Measurements from ENCODE around the gene ZFP36L1.

The ZFP36L1 gene

GRCh38 chr14:68806526-68807147, 13.8 kb upstream of the ZFP36L1 start:
- Histone ChIP-seq H3K36me3 (replicated peaks) (no peaks in the 10 kb centered on the region), H3K27me3 (replicated peaks) (no peaks in the 10 kb centered on the region), H3K27ac (peak overlapping the region; percentile 39), H3K4me3 (ENCODE audit: low read depth, low read length) (no peak overlapping the region)
- no peak for DNase-seq
- in situ Hi-C loops (cut with HindIII; ENCODE audit: low pct_ligation_motif_present, low sequenced_read_pairs): loop anchor here (25.0 kb wide), 1 partner anchor 869 kb away; no protein-coding TSS in a partner anchor
- TF ChIP-seq, protein P1, sequence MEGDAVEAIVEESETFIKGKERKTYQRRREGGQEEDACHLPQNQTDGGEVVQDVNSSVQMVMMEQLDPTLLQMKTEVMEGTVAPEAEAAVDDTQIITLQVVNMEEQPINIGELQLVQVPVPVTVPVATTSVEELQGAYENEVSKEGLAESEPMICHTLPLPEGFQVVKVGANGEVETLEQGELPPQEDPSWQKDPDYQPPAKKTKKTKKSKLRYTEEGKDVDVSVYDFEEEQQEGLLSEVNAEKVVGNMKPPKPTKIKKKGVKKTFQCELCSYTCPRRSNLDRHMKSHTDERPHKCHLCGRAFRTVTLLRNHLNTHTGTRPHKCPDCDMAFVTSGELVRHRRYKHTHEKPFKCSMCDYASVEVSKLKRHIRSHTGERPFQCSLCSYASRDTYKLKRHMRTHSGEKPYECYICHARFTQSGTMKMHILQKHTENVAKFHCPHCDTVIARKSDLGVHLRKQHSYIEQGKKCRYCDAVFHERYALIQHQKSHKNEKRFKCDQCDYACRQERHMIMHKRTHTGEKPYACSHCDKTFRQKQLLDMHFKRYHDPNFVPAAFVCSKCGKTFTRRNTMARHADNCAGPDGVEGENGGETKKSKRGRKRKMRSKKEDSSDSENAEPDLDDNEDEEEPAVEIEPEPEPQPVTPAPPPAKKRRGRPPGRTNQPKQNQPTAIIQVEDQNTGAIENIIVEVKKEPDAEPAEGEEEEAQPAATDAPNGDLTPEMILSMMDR (IDR thresholded peaks at IDR 0.05; ENCODE audit: low read depth, low read length, missing control alignments): no peak

- no peak overlapping the region for H3K4me3 ChIP-seq (ENCODE audit: low read depth, low read length)
- DNase-seq: no peak
- in situ Hi-C loops (cut with HindIII; ENCODE audit: low pct_ligation_motif_present, low sequenced_read_pairs): loop anchor here (25.0 kb wide), 1 partner anchor 868 kb away; no protein-coding TSS in a partner anchor
- no peaks in the 10 kb centered on the region for H3K36me3 ChIP-seq (replicated peaks)
- TF ChIP-seq, protein P1 (IDR thresholded peaks at IDR 0.05; ENCODE audit: low read depth, low read length, missing control alignments): no peak
- no peaks in the 10 kb centered on the region for H3K27me3 ChIP-seq (replicated peaks)
- H3K27ac ChIP-seq: no peak overlapping the region
Observed at GRCh38 chr14:68805414-68805813, 12.5 kb upstream of the ZFP36L1 start.

DNA sequence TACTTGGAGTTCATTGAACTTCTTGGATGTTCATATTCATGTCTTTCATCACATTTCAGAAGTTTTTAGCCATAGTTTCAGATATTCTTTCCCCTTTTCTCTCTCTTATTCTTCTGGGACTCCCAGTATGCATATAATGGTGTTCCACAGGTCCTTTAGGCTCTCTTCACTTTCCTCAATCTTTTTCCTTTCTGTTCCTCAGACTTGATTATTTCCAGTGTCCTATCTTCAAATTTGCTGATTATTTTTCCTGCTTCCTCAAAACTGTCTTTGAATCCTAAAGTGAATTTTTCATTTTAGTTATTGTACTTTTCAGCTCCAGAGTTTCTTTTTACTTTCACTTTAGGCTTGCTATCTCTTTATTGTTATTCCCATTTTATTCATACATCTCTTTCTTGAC, 8.8 kb upstream of the ZFP36L1 start:
- no peak for DNase-seq
- Histone ChIP-seq H3K36me3 (replicated peaks) (no peaks in the 10 kb centered on the region), H3K27me3 (replicated peaks) (no peaks in the 10 kb centered on the region), H3K4me3 (ENCODE audit: low read depth, low read length) (no peak overlapping the region), H3K27ac (no peak overlapping the region)
- in situ Hi-C loops (cut with HindIII; ENCODE audit: low pct_ligation_motif_present, low sequenced_read_pairs): loop anchor here (25.0 kb wide), 1 partner anchor 864 kb away; no protein-coding TSS in a partner anchor
- TF ChIP-seq, protein P1 (IDR thresholded peaks at IDR 0.05; ENCODE audit: low read depth, low read length, missing control alignments): no peak

- H3K27me3 ChIP-seq (replicated peaks): no peaks in the 10 kb centered on the region
- TF ChIP-seq, protein P1 (IDR thresholded peaks at IDR 0.05; ENCODE audit: low read depth, low read length, missing control alignments): no peak
- H3K27ac ChIP-seq: no peak overlapping the region
- DNase-seq: no peak
- no peaks in the 10 kb centered on the region for H3K36me3 ChIP-seq (replicated peaks)
- H3K4me3 ChIP-seq (ENCODE audit: low read depth, low read length): no peak overlapping the region
- in situ Hi-C loops (cut with HindIII; ENCODE audit: low pct_ligation_motif_present, low sequenced_read_pairs): loop anchor here (25.0 kb wide), 1 partner anchor 864 kb away; no protein-coding TSS in a partner anchor
Observed at GRCh38 chr14:68800953-68801352, 8.1 kb upstream of the ZFP36L1 start.

DNA sequence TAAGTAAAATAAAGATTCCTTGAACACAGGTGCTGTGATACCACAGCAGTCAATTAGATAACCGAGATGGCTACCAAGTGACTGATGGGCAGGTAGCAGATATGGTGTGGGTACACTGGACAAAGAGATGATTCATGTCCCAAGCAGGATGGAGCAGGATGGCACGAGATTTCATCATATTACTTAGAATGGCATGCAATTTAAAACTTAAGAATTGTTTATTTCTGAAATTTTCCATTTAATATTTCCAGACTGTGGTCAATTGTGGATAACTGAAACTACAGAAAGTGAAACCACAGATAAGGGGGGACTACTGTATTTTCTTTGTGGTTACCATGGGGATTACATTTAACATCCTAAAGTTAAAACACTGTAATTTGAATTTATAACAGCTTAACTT, 7.5 kb upstream of the ZFP36L1 start:
- in situ Hi-C loops (cut with HindIII; ENCODE audit: low pct_ligation_motif_present, low sequenced_read_pairs): loop anchor here (25.0 kb wide), 1 partner anchor 863 kb away; no protein-coding TSS in a partner anchor
- TF ChIP-seq, protein P1 (IDR thresholded peaks at IDR 0.05; ENCODE audit: low read depth, low read length, missing control alignments): no peak
- DNase-seq: no peak

DNA sequence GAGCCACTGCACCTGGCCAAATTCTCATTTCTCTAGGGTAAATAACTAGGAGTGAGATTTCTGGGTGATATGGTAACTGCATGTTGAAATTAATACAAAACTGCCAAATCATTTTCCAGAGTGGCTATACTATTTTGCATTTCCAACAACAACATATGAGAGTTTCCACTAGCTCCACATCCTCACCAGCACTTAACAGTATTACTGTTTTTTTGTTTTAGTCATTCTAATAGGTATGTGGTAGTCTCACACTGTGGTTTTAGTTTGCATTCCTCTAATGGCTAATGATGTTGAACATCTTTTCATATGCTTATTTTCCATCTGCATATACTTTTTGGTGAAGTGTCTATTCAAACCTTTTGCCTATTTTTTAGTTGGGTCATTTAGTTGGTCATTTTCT, 5.8 kb upstream of the ZFP36L1 start:
- in situ Hi-C loops (cut with HindIII; ENCODE audit: low pct_ligation_motif_present, low sequenced_read_pairs): no loop called here
- TF ChIP-seq, protein P1 (IDR thresholded peaks at IDR 0.05; ENCODE audit: low read depth, low read length, missing control alignments): no peak

More for the DNA sequence above, 7.5 kb upstream of the ZFP36L1 start:
- Histone ChIP-seq H3K27me3 (replicated peaks) (no peaks in the 10 kb centered on the region), H3K27ac (no peak overlapping the region), H3K36me3 (replicated peaks) (no peaks in the 10 kb centered on the region), H3K4me3 (ENCODE audit: low read depth, low read length) (no peak overlapping the region)

More for the DNA sequence above, 5.8 kb upstream of the ZFP36L1 start:
- no peaks in the 10 kb centered on the region for H3K36me3 ChIP-seq (replicated peaks)
- no peak overlapping the region for H3K4me3 ChIP-seq (ENCODE audit: low read depth, low read length)
- H3K27me3 ChIP-seq (replicated peaks): no peaks in the 10 kb centered on the region
- no peak overlapping the region for H3K27ac ChIP-seq
- no peak for DNase-seq

Measured in brain microvascular endothelial cell (primary cell).